Gastroesophageal sphincter (tissue), 3 donors: ENCODE results near the gene ZNF223.

ENCODE experiments used
- CTCF ChIP-seq, 4 experiments: fragments of 200-600 bp in 2 of 4; fragments of 450-650 bp in 2 of 4; sonication (generic) in 1 of 4; IDR thresholded peaks; one replicate each; pipeline ENCODE4 v1.5.1; 2017 to 2019; ENCODE audit warnings: antibody characterized with exemption in 4 of 4, mild to moderate bottlenecking in 2 of 4, moderate library complexity in 2 of 4
- EP300 ChIP-seq: sonication (generic); formaldehyde crosslinking; IDR thresholded peaks from one replicate; pipeline ENCODE4 v1.6.1; 2017; ENCODE audit warnings: antibody characterized with exemption, mild to moderate bottlenecking
- POLR2A ChIP-seq, 2 donors: fragments of 450-650 bp; IDR thresholded peaks; one replicate each; pipeline ENCODE4 v1.6.1; 2017; ENCODE audit warnings: antibody characterized with exemption in 2 of 2, mild to moderate bottlenecking in 2 of 2, moderate library complexity in 1 of 2

- TF ChIP-seq CTCF (IDR thresholded peaks at IDR 0.05) = no peak
- no peak for TF ChIP-seq POLR2A (IDR thresholded peaks at IDR 0.05)
- TF ChIP-seq EP300 = no peak
Observed at GRCh38 chr19:44024900-44025216, 27.0 kb upstream of the ZNF223 start.
